HG03520 (cell line): ENCODE results near the gene ODC1.
"Not testable (repeated sequence)": the region's sequence is repeated elsewhere in the genome, so short reads cannot be mapped to it uniquely, and the experiment has no call there.

ENCODE experiments used
- ATAC-seq: cut with Tn5 transposase; IDR thresholded peaks from one replicate; pipeline ENCODE4 v1.9.1; 2021; ENCODE audit warnings: mild to moderate bottlenecking, moderate library complexity; ENCODE audit not compliant: unreplicated experiment

The ODC1 gene

DNA sequence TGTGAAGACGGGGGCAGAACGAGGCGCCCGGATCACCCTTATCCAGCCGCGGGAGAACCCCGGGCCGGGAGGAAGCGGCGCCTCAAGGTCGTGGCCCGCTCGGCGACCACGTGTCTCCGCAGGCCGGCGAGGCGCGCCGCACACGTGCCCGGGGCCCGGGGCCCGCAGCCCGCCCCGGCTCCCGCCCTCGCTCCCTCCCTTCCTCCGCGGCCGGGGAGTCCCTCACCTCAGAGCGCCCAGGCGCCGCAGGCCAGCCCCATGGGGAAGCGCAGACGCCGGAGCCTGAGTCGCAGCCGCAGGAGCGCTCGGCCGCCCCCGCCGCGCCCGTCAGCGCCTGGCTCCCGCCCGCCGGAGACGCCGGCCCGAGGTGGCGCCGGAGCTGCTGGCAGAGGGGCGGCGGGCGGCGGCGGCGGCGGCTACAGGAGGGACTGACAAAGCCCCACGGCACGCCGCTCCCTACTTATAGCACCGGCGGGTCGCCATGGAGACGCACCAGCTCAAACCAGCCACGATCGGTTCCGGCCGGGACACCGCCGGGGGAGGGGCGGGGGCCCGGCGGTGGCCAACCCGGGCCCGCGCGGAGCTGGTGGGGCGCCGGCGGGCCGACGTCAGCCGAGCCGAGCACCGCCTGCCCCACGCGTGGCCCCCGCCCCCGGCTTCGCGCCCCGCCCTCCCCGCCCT is at the start of gene ODC1:
ODC1 (minus strand) TSS at position 433 of the 681 bp plus-strand sequence. CDS start 3,295 bp downstream, outside the sequence.
- peak; percentile 65 for ATAC-seq

DNA sequence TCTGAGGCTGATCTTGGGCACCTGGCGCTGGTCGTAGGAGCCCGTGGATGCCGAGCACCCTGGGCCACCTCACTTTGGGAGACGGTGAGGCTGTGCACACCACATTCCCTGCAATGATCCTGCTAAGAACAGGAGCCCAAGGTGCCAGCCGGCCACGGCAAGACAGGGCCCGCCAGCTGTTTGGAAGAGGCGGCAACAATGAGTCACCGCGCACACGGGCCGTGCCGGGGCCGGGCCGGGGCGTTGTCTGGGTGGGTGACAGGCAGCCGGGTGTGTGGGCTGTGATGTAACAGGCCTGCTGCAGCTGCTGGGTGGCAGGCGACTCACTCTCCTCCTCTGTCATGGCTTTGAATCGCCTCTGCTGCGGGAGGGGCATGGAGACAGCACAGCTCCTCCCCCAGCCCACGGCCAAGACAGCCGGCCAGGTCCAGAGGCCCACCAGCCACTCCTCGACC is 49.7 kb upstream of the ODC1 start:
- ATAC-seq, result no peak

DNA sequence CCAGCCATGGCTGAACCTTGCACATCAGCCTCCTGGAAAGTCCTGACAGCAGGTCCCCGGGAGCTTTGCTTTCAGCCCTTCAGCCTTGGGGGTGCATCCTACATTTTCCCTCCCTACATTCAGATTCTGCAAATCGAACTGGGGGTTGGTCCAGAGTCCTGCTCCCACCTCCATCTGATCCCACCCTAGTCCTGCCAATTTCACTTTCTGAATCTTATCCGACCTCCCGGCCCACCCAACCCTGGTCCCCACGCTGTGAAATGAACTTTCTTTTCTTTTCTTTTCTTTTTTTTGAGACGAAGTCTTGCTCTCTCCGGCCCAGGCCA is 47.8 kb upstream of the ODC1 start:
- no peak for ATAC-seq

DNA sequence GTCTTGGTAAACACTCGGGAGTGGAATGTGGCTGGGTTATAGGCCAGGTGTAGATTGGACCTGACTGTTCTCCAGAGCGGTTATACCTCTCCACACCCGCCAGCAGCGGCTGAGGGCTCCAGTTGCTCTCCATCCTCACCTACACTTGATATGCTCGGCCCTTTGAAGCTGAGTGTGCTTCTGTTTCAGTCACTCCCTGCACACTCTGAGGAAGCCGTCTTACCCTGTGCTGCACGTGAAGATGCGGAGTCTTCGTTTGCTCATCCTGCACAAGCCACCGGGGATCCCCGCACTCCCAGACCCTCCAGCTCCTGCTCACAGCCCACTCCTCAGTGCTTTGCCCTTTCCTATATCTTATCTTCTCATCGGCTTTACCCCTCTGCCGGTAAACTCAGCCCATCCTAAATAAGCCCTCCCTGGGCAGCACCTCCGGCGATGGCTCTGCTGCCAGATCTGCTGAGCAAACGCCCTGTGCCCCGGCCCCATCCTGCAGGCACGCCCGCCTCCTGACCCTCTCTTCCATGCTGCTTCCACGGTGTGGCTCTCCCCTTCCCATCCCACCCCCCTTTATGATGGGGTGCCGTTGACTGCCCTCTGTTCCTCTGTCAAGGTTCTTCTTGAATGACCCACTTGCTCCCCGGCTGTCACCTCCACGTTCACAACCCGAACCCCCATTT is 47.3 kb upstream of the ODC1 start:
- ATAC-seq, result no peak

DNA sequence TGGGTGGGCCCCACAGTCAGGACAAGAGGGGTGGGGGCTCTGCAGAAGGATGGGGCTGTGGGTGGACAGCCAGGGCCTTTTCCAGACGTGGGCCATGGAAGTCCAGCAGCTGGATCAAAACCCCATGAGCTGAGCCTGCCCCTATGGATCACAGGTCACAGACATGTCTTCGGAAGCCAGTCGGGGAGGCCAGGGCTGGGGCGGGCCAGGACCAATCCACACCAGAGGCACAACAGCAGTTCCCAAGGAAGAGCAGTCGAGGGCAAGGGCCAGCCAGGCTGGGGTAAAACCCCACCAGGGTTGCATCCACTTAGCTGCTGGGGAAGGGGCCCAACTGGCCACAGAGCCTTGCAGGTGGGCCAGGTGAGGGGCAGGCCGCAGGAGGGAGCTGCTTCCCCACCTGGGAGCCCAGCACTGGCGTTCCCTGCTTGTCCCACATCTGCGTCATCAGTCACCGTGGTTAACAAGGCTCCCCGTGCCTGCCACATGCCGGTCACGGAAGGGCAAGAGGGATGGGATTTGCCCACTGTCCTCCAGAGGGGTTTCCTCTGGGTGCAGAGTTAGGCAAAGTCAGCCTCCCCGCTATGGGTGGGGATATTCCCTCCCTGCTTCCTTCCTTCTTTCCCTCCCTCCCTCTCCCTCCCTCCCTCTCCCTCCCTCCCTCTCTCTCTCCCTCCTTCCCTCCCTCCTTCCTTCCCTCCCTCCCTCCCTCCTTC is 46.4 kb upstream of the ODC1 start:
- no peak for ATAC-seq

DNA sequence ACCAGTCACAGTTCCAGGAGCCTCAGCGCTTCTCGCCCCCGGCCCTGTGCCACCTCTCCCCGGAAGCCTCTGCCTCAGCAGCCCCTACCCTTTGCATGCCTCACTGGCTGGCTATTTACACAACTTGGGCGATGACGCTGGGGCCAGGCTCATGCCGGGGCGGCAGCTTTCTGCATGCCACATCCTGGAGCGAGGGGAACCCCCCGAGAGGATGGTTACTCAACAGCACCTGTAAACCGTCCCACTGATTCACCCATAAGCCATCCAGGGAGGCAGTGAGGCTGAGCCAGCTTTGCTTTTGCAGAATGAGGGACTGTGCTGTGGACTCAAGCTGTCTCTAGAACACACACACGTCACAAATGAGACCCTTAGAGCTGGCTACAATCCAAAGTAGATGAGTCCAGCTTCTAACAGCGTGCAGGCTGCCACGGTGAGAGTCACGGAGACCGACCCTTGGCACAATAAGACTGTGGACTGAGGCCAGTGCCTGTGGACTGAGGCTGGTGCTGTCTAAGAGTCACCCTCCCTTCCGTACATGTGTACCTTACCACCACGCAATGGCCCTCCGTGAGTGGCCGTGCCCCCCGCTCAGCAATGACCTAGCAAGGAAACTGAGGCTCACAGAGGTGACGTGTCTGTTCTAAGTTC is 45.6 kb upstream of the ODC1 start:
- peak; percentile 98 for ATAC-seq

DNA sequence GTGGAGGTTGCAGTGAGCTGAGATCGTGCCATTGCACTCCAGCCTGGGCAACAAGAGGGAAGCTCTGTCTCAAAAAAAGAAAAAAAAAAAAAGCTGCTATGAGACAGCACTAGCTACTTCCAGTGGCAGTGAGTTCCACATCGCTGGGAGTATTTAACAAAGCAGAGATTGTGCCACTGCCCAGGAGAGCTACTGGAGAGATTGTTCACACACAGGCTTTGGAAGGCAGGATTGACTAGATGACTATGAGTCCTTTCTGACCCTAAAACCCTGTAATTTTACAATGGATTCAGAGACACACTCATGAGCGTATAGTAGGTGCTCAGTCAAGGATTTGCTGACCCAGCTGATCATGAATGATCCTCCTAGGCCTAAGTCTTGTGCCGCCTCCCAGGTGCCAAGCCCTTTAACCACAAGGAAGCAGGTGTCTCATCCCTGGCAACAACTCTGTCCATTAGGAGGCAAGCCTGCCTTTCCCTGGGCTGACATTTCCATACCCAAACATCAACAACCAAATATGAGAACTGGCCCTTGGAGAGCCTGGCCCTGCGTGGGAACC is 45.0 kb upstream of the ODC1 start:
- ATAC-seq, result no peak

DNA sequence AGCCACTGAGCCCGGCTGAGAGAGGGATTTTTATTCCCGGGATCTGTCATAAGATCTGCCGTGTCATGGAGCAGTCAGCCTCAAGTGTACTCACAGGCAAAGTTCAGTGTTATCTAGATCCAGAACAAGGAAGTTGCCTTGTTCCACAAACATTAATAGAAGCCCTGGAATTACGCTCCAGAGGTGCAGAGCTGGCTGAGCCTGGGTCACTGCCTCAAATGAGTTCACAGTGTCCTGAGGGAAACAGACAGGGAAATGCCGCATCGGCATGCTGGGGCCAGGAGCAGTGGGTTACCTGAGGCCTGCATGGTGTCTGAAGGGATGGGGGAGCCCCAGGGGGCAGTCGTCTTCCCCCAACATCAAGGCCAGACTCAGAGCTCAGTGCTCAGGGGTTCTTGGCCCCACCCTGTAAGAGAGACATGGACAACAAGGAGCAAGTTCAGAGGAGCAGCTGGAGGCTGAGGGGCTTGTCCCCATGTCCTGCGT is 42.7 kb upstream of the ODC1 start:
- ATAC-seq, result no peak

DNA sequence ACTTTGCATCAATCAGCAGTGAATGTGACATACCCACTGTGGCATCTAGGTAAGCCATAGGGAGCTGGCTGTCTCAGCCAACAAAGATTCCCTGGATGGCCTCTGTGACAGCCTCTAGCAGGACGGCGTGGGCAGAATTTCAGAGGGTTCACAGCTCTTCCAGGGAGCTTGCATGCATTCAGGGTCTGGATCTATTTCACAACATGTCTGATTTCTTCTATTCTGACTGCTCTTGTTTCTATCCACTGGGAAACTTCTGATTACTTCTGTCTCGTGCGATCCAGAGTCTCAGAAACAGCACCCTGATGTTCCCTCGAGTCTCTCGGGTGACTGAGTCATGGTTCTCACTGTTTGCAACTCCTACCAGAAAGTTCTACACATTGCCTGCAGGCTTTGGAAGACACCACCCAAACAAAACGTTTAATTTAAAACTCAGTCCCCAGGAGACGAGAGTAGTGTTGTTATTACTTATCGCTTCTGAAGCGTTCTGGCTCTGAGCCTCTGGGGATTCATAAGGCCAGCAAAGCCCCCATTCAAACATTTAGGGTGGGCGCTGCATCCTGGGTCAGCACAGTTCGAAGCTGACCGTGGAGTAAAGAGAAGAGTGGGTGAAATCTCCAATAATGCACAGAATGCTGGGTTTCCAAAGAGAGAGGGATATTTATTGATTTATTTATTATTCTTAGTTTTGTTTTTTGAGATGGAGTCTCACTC is 41.9 kb upstream of the ODC1 start:
- no peak for ATAC-seq

DNA sequence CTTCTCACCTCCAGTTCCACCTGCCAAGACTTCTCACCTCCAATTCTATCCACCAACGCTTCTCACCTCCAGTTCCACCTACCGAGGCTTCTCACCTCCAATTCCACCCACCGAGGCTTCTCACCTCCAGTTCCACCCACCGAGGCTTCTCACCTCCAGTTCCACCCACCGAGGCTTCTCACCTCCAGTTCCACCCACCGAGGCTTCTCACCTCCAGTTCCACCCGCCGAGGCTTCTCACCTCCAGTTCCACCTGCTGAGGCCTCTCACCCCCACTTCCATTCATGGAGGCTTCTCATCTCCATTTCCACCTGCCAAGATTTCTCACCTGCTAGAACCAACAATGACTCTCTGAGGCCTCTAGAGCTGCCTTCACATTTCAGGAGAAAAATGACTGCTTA is 40.0 kb upstream of the ODC1 start:
- ATAC-seq, result not testable (repeated sequence)

DNA sequence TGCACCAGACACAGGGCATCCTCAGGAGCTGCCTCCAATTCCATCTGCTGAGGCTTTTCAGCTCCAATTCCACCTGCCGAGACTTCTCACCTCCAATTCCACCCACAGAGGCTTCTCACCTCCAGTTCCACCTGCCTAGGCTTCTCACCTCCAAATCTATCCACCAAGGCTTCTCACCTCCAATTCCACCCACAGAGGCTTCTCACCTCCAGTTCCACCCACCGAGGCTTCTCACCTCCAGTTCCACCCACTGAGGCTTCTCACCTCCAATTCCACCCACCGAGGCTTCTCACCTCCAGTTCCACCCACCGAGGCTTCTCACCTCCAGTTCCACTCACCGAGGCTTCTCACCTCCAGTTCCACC is 39.6 kb upstream of the ODC1 start:
- not testable (repeated sequence) for ATAC-seq

DNA sequence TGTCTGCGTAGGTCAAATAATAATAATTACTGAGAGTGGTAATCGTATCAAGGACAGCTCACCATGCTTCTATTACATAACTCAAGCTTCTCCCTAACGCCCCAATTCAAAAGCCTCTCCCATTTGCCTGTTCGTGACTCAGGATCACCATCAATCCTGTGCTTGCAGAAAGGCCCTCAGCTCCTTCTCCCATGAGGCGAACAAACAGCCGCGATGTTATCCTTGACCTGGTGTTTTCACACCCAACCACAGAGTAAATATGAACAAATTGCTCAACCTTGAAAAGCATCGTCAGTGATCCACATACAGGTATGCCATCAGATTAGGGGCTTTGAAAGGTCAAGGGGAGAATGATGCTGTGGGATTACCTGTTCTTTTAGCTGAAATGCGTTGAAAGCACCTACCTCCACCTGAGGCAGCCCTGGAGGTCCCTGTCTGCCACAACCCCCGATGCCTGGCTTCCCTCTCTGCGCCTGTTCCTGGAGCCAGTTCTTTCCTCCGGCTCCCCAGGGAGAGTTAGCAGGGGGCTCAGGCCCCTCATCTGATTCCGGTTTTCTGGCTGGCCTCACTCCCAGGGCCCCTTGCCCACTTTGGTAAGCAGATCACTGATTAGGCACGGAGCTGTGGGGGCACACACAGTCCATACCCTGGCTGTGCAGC is 39.1 kb upstream of the ODC1 start:
- ATAC-seq, result no peak

DNA sequence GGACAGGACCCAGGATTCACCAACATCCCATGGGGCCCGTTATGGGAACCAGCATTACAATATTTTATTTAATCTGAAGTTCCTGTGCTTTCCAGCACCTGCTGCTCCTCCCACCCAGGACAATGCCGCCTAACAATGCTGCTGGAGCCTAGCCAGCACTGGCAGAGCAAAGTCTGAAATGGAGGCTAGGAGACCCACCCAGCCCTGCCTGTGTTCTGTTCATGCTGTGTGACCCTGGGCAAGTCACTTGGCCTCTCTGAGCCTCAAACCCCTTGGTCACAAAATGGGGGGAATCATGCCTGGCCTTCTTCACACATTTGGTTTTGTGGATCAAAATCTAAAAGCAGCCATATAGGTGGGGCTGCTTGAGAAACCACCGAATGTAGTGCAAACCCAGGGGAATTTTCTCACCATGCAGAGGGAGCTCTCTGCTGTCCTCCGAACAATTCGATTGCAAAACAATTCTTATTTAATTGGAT is 38.5 kb upstream of the ODC1 start:
- no peak for ATAC-seq

DNA sequence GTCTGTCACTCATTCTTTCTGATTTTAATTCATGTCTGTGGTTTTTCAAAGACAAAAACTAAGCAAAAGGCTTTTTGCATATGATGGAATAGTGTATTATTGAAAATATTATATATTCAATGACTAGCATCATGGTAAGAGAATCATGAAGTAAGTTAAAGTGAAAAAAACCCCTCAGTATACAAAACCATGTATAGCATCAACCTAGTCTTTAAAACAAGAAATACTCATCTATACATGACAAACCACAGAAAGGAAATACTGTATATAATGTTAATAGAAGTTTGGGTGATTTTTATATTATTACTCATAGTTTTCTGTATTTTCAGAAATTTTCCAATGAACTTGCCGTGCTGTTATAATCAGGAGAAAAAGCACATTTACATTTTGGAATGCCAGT is 38.0 kb upstream of the ODC1 start:
- ATAC-seq, result no peak

DNA sequence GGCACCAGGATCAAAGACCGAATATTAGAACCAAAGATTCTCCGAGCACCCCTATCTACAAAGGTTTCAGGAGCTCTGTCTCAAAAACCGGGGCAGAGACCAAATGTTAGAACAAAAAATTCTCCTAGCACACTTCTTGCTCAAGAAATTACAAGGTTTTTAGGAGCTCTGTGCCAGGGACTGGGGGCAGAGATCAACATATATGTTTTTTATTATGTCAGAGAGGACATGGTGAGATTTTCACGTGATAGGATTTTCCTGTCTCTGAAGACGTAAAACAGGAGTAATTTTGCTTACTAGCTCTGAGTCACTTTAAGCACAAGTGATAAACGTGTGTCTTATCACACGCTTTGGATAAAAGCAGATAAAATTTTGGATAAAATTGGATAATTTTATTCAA is 34.8 kb upstream of the ODC1 start:
- ATAC-seq, result no peak

DNA sequence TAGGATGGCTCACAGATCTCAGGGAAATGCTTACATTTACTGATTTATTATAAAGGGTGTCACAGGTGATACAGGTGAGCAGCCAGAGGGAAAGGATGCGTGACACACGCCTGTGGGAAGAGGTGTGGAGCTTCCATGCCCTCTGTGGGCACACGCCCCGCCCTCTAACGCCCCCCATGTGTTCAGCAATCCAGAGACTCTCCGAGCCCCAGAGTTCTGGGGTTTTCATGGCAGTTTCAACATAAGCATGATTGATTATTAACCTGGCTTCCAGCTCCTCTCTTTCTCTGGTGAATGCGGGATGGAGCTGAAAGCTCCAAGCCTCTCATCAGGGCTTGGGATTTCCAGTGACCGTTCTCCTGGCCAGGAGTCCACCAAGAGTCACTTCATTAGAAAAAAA is 34.3 kb upstream of the ODC1 start:
- ATAC-seq, result no peak

DNA sequence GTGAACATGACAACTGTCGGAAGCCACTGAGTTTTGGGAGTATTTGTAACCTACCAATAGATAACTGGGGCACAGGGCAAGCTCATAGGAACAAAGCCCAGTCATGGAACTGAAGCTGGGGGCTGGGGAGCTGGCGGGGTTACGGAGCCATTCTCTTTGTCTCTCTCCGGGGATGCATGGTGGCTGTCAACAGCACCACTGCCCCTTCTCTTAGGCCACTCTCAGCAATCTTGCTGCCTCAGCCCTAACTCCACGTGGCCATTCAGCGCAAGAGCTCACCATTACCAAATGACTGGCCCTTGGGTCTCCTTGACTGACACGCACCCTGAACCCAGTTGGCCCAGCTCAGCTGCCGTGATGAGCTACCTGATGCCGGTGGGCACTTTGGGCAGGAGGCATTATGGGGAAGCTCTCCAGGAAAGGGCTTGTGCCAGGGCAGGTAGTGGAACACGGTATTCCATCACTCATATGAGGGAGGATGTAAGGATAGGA is 33.6 kb upstream of the ODC1 start:
- no peak for ATAC-seq

DNA sequence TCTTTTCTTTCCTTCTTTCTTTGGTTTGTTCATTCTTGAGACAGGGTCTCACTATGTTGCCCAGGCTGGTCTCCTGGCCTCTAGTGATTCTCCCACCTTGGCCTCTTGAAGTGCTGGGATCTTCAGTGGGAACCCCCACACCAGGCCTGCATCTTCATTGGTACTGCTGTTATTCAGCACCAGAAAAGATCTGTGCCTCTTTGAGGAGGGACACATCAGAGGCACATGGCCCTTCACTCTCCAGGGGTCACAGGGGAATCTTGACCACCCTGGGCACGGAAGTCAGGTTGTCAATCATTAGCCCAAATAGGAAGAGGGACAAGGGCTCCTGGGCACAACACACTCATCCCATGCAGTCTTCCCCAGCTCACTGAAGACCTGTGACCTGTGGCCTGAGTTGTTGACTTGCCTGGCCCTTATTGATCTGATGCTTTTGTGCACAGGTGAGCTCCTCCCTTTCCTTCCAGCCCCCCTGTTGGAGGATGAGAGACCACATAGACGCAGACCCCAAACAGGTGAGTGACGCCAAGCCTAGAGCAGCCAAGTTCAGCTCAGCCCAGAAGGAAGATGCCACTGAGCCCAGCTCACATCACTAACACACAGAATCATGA is 33.0 kb upstream of the ODC1 start:
- ATAC-seq, result no peak

DNA sequence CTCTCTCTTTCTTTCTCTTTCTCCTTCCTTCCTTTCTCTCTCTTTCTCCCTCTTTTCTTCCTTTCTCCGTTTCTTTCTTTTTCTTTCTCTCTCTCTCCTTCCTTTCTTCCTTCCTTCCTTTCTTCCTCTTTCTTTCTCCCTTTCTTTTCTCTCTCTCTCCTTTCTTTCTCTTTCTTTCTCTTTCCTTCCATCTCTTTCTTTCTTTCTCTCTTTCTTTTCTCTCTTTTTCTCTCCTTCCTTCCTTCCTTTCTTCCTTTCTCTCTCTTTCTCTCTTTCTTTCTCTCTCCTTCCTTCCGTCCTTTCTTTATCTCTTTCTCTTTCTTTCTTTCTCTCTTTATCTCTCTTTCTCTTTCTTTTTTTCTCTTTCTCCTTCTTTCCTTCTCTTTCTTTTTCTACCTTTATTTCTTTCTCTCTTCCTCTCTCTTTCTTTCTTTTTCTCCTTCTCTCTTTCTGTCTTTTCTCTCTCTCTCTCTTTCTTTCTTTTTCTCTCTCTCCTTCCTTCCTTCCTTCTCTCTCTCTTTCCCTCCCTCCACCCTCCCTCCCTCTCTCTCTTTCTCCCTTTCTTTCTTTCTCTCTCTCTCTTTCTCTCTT is 32.3 kb upstream of the ODC1 start:
- ATAC-seq, result no peak
